Measurements from ENCODE around the gene CERS1. TPM values are rescaled to one million over a fixed set of nuclear protein-coding genes. Genes with fewer than 3 reads are reported as not detected.

The CERS1 gene
- total RNA-seq, 1 donor from 2014 or later: 1.4 TPM

GRCh38 chr19:18856385-18857126, 39.4 kb downstream of the CERS1 start:
- H3K9me3 ChIP-seq (replicated peaks): no peaks in the 10 kb centered on the region
- H3K36me3 ChIP-seq: peaks cover 99% of the 10 kb centered on the region
- TF ChIP-seq CTCF (IDR thresholded peaks at IDR 0.05; ENCODE audit: borderline replicate concordance): no peak
- intact Hi-C loops (cut with micrococcal nuclease): no loop called here
- peaks cover 21% of the 10 kb centered on the region for H3K4me1 ChIP-seq
- DNase-seq: no peak
- no peaks in the 10 kb centered on the region for H3K27me3 ChIP-seq (ENCODE audit: low read depth)
- H3K4me3 ChIP-seq: no peak overlapping the region
- H3K27ac ChIP-seq (replicated peaks): no peak overlapping the region

- no peak overlapping the region for H3K27ac ChIP-seq (replicated peaks)
- no peak for DNase-seq
- peaks cover 99% of the 10 kb centered on the region for H3K36me3 ChIP-seq
- TF ChIP-seq CTCF (IDR thresholded peaks at IDR 0.05; ENCODE audit: borderline replicate concordance): no peak
- H3K4me3 ChIP-seq: no peak overlapping the region
- H3K4me1 ChIP-seq: peaks cover 27% of the 10 kb centered on the region
- H3K27me3 ChIP-seq (ENCODE audit: low read depth): no peaks in the 10 kb centered on the region
- no peaks in the 10 kb centered on the region for H3K9me3 ChIP-seq (replicated peaks)
- intact Hi-C loops (cut with micrococcal nuclease): no loop called here
Measured at GRCh38 chr19:18855647-18856384, 40.1 kb downstream of the CERS1 start.

- Histone ChIP-seq H3K27me3 (ENCODE audit: low read depth) (no peaks in the 10 kb centered on the region), H3K4me3 (no peak overlapping the region), H3K36me3 (peaks cover 99% of the 10 kb centered on the region), H3K4me1 (peaks cover 27% of the 10 kb centered on the region), H3K9me3 (replicated peaks) (no peaks in the 10 kb centered on the region), H3K27ac (replicated peaks) (no peak overlapping the region)
- no peak for TF ChIP-seq CTCF (IDR thresholded peaks at IDR 0.05; ENCODE audit: borderline replicate concordance)
- intact Hi-C loops (cut with micrococcal nuclease): no loop called here
- DNase-seq: no peak
Measured at GRCh38 chr19:18854982-18855381, 41.0 kb downstream of the CERS1 start.

- Histone ChIP-seq H3K9me3 (replicated peaks) (no peaks in the 10 kb centered on the region), H3K4me3 (no peak overlapping the region), H3K27ac (replicated peaks) (no peak overlapping the region), H3K27me3 (ENCODE audit: low read depth) (no peaks in the 10 kb centered on the region), H3K4me1 (peaks cover 27% of the 10 kb centered on the region), H3K36me3 (peaks cover 89% of the 10 kb centered on the region)
- no peak for DNase-seq
- intact Hi-C loops (cut with micrococcal nuclease): no loop called here
- TF ChIP-seq CTCF (IDR thresholded peaks at IDR 0.05; ENCODE audit: borderline replicate concordance): no peak
Measured at GRCh38 chr19:18853755-18854427, 42.1 kb downstream of the CERS1 start.

- Histone ChIP-seq H3K9me3 (replicated peaks) (no peaks in the 10 kb centered on the region), H3K27ac (replicated peaks) (no peak overlapping the region), H3K4me1 (peaks cover 39% of the 10 kb centered on the region), H3K27me3 (ENCODE audit: low read depth) (no peaks in the 10 kb centered on the region), H3K4me3 (no peak overlapping the region), H3K36me3 (peaks cover 76% of the 10 kb centered on the region)
- DNase-seq: no peak
- intact Hi-C loops (cut with micrococcal nuclease): no loop called here
- no peak for TF ChIP-seq CTCF (IDR thresholded peaks at IDR 0.05; ENCODE audit: borderline replicate concordance)
Measured at GRCh38 chr19:18852648-18853047, 43.3 kb downstream of the CERS1 start.
